ENCODE measurements around the gene GPT2.
"Not testable (repeated sequence)": the region's sequence is repeated elsewhere in the genome, so short reads cannot be mapped to it uniquely, and the experiment has no call there.

The GPT2 gene

GRCh38 chr16:46867486-46867885, 16.7 kb upstream of the GPT2 start:
- not testable (repeated sequence) for DNase-seq

DNA sequence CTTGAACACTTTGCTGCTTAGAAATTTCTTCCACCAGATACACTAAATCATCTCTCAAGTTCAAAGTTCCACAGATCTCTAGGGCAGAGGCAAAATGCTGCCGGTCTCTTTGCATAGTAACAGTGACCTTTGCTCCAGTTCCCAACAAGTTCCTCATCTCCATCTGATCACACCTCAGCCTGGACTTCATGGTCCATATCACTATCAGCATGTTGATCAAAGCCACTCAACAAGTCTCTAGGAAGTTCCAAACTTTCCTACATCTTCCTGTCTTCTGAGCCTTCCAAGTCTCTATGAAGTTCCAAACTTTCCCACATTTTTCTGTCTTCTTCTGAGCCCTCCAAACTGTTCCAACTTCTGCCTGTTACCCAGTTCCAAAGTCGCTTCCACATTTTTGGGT, 15.3 kb upstream of the GPT2 start:
- DNase-seq, result not testable (repeated sequence)

DNA sequence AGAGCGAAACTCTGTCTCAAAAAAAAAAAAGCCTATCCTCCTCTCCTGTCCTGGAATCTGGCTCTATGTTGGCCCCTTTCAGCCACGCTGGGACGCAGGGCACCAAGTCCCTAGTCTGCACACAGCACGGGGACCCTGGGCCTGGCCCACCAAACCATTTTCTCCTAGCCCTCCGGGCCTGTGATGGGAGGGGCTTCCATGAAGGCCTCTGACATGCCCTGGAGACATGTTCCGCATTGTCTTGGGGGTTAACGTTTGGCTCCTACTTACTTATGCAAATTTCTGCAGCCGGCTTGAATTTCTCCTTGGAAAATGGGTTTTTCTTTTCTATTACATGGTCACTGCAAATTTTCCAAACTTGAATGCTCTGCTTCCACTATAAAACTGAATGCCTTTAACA, 12.6 kb upstream of the GPT2 start:
- DNase-seq, result no peak

DNA sequence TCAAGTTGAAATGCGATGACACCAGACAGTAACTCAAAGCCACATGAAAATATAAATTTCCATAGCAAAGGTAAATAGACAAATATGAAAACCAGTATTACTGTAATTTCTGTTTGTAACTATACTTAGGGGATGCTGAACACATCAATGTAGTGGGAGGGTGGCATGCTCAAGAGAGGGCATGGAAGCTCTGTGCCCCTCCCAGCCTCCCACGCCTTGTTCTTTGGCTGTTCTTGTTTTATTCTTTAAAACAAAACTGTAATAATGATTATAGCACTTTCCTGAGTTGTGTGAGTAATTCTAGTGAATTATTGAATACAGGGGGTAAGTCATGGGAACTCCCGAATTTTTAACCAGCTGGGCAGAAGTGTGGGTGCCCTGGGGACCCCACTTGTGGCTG, 11.0 kb upstream of the GPT2 start:
- no peak for DNase-seq

- DNase-seq, result no peak
Observed at GRCh38 chr16:46875243-46875642, 8.9 kb upstream of the GPT2 start.

DNA sequence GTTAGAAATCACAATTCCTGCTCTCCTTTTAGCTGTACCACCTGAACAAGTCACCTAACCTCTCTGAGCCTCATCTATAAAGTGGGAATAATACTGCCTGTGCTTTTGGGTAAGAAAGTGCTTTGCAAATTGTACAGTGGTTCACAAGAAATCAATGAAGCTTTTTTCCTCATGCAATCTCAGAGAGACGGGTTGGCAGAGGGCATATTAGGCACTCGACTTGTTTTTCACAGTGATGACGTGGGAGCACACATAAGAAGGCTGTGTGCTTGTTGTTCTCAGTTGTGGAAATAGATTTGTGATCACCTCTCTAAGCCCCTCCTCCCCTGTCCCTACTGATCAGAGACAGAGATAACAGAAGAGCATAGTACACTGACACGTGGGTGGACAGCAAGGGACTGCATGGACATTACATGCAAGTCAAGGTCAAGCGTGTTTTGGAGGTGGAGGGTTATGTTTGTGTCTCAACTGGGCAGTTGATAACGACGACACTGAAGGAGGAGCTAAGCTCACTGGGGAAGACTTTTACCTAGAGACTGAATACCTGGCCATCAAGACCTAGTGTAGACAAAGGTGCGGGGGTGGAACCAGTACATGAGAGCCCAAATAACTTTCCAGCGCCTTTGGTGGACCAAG, 1.7 kb upstream of the GPT2 start:
- DNase-seq, result no peak

- no peak for DNase-seq
Observed at GRCh38 chr16:46882940-46883307, 1.2 kb upstream of the GPT2 start.

DNA sequence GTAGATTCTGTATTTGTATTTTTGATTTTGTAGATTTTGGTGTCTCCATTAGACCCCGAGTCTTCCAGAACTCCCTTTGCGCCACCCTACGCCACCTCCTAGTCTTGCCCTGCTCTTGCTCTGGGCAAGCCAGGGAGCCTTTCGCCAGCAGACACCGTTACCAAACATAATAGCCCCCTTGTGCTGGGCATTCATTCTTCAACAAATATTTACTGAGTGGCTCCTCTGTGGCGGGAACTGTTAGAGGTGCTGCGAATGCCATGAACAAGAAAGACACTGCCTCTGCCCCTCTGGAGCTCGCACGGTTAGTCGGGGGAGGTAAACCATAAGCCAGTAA, 841 bp upstream of the GPT2 start:
- DNase-seq, result peak; percentile 70

- no peak for DNase-seq
Observed at GRCh38 chr16:46884513-46885293, 541 bp downstream of the GPT2 start.

DNA sequence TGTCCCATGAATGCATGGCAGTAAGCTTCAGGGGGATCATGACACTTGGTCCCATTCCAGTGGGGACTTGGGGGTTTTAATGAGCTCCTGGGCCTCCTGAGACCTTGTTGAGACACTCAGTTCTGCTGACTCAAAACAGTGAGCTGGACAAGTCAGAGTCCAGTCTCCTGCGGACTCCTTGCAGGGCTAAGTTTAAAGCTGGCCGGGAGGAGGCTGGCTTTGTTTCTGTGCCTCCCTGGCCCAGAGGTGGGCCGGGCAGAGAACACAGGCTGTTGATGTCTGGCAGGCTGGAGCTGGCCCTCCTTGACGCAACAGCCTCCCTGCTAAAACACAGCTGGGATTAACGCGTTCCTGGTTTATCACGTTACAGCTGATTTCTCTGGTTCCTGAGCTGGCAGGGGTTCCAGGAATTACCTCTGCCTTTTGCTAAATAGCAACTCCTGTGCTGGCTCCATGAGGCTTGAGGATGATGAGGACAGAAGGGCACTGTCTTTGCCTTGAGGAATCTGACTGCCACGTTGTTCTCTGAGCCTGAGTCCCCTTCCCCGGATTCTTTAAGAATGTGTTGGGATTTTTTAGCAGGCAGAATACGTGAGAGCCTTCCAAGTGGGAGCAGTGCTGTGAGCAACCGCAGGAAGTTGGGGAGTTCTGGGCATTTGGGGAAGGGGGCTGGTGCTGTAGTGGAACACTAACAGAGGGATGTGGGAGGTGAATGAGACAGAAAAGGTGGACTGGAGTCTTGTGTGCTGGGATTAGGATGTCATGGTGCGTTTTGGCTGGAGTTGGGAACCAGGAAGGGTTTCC, 2.0 kb downstream of the GPT2 start:
- DNase-seq, result no peak

GRCh38 chr16:46886764-46887523, 2.8 kb downstream of the GPT2 start:
- no peak for DNase-seq

- DNase-seq, result no peak
Observed at GRCh38 chr16:46887524-46887854, 3.3 kb downstream of the GPT2 start.

- no peak for DNase-seq
Observed at GRCh38 chr16:46889245-46889941, 5.2 kb downstream of the GPT2 start.

- DNase-seq, result no peak
Observed at GRCh38 chr16:46889942-46890300, 5.8 kb downstream of the GPT2 start.

GRCh38 chr16:46891910-46892309, 7.7 kb downstream of the GPT2 start:
- no peak for DNase-seq

GRCh38 chr16:46894036-46894672, 10.0 kb downstream of the GPT2 start:
- no peak for DNase-seq

GRCh38 chr16:46895399-46896313, 11.5 kb downstream of the GPT2 start:
- no peak for DNase-seq

GRCh38 chr16:46896314-46896968, 12.3 kb downstream of the GPT2 start:
- no peak for DNase-seq

GRCh38 chr16:46897471-46897870, 13.3 kb downstream of the GPT2 start:
- no peak for DNase-seq

DNA sequence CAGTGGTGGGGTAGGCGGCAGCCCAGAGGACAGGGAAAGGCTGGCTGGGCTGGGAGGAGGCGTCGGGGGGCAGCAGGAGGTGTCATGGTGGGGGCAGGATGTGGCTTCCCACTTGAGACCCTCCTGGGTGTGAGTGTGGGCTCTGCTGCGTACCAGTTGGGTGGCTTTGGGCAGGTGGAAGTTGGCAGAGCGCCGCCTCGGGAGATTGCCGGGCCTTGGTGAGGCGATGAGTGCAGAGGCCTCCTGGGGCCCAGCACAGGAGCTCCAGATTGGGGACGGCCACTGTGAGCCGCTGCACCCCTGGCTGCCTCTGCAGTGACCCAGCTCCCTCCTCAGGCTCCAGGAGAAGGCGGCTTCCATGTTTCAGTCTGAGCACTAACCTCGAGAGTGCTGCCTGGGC, 13.8 kb downstream of the GPT2 start:
- DNase-seq, result no peak
